Activated CD8-positive, alpha-beta memory T cell treated with anti-CD3 and anti-CD28 coated beads for 36 hours (primary cell): Measurements from ENCODE around the gene SUN1. TPM values are rescaled to one million over a fixed set of nuclear protein-coding genes. Genes with fewer than 3 reads are reported as not detected.

Experiments used
- CTCF ChIA-PET: fragments of 350-600 bp; sonication (Branson Sonifier 250); formaldehyde crosslinking; loops from one replicate; lab custom pipeline; 2021; ENCODE audit warnings: antibody characterized with exemption; lab: Charles Lee
- POLR2A ChIA-PET: fragments of 350-600 bp; sonication (Branson Sonifier 250); formaldehyde crosslinking; loops from one replicate; lab custom pipeline; 2021; ENCODE audit warnings: antibody characterized with exemption; lab: Charles Lee
- total RNA-seq, 2 experiments: library from RNA; stranded (reverse); gene quantifications; one replicate each; pipeline ENCODE4 v1.2.3, GENCODE V29; 2021

The SUN1 gene
- total RNA-seq, 2 experiments from 2014 or later = 53.4 to 56.8 TPM

GRCh38 chr7:828793-829561, 3.3 kb upstream of the SUN1 start:
- ChIA-PET CTCF (interaction anchor here (1.6 kb wide), 1 partner anchor 12 kb away, joined by 3 read pairs; no protein-coding TSS in a partner anchor), POLR2A (no interaction called here)

- CTCF ChIA-PET = interaction anchor here (0.6 to 1.6 kb wide), 2 partner anchors 13 to 144 kb away, joined by 3 to 4 read pairs; no protein-coding TSS in a partner anchor
Measured at GRCh38 chr7:830069-830468, 2.2 kb upstream of the SUN1 start.

DNA sequence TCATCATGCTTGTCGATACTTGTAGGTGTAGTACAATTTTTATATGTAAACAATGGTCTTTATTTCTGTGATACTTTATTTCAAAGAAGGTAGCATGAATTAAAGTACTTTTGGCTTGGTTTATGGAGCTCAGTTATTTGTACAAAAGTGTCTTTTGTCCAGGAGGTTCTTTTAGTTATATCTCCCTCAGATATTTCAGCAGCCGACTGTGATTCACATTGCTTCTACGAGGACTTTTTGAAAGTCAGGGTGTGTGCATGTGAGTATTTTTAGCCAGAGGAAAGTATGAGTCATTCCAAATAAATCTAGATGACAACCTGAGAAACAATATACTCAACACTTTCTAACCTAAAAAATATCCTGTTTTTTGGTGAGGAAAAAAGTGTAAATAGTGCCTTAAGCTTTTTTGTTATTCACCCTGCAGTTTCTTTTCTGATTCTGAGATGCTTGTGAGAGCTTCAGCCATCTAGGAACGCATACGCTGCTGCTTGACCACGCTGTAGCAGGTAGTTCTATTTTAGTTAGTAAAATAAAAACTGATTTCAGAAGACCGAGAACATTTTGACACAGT, 595 bp upstream of the SUN1 start:
- CTCF ChIA-PET = interaction anchor here (0.8 to 1.4 kb wide), 6 partner anchors 13 to 212 kb away, joined by 3 to 7 read pairs (median 4); no protein-coding TSS in a partner anchor
- POLR2A ChIA-PET = interaction anchor here (0.8 to 1.7 kb wide), 4 partner anchors 14 to 92 kb away, joined by 3 to 8 read pairs (median 4); no protein-coding TSS in a partner anchor

More at GRCh38 chr7:830069-830468, 2.2 kb upstream of the SUN1 start:
- POLR2A ChIA-PET = no interaction called here

GRCh38 chr7:832968-833424, 720 bp downstream of the SUN1 start:
- ChIA-PET POLR2A (interaction anchor here (0.7 kb wide), 1 partner anchor 247 kb away, joined by 3 read pairs; no protein-coding TSS in a partner anchor), CTCF (interaction anchor here (0.6 to 2.2 kb wide), 3 partner anchors 40 to 64 kb away, joined by 3 to 8 read pairs (median 4); no protein-coding TSS in a partner anchor)

GRCh38 chr7:833601-834258, 1.5 kb downstream of the SUN1 start:
- ChIA-PET CTCF (interaction anchor here (2.2 kb wide), 1 partner anchor 39 kb away, joined by 8 read pairs; no protein-coding TSS in a partner anchor), POLR2A (no interaction called here)

DNA sequence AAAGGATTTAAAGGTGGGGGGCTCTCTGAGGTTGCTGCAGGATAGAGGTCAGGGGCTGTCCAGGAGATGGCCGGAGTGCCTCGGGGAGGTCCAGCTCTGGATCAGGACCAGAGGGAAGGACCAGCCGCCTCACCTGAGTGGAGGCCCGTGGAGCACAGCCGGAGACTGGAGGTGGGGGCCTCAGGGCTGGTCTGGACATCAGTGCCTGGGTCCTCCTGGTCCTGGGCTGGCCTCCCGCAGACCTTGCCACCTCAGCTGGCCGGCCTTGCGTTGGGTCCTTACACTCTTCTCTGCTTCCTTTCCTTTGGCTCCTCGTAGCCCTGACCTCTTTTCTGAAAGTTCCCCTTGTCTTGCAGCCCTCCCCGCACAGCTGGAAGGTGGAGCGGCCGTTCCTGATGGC, 2.0 kb downstream of the SUN1 start:
- CTCF ChIA-PET = interaction anchor here (2.2 kb wide), 1 partner anchor 39 kb away, joined by 8 read pairs; no protein-coding TSS in a partner anchor
- POLR2A ChIA-PET = no interaction called here

DNA sequence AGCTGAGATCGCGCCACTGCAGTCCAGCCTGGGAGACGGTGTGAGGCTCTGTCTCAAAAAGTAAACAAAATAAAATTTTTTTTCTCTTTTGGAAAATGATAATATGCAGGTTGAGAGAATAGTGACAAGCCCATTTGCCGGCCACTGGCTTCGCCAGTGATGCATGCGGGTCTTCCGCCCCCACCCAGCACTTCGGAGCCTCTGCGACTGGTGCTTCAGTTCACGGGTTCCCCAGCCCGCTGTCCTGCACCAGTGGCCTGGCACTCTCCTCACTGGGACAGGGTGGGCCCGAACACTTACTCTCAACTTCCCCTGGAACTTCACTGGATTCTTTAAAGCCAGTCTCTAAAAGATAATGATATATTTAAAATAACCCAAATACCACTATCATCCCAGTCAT, 2.7 kb downstream of the SUN1 start:
- ChIA-PET POLR2A (no interaction called here), CTCF (interaction anchor here (0.6 to 2.2 kb wide), 2 partner anchors 38 to 229 kb away, joined by 3 to 8 read pairs; no protein-coding TSS in a partner anchor)

DNA sequence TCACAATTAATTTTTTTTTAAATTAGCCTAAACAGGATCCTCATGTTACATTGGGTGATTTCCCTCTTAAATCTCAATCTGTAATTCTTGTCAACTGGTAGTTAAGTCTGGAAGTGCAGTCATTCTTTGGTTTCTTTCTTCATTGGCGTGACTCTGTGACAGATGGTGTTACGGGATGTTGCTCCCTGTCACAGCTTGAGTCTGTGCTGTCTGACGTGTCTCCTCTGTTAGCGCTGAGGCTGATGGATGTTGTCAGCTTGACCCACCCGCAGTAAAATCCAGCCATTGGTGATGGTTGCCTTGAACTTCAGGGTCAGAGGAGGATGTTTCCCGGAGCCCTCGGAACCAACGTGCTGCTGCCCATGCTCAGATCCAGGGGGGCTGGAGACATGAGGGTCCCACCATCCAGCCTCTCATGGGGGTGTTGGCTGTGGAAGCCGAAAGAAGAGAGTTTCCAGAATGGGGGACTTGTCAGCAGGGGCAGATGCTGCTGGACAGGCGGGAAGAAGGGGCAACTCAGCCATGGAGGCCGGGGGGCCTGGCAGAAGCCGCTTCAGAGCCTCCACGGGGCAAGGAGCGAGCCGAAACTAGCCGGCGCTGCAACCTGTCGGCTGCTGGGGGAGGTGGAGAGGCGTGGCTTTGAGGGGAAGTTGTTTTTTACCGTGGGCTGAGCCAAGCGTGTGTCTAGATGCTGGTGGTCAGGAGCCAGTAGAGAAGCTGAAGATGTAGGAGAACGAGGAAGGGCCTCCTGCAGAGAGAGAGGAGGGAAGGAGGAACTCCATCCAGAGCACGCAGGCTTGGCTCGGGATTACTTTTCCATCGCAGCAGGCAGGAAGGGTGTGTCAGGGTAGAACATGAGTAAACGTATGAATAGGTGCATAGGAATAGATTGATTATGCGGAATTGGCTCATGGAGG, 3.5 kb downstream of the SUN1 start:
- CTCF ChIA-PET = interaction anchor here (0.5 to 0.9 kb wide), 2 partner anchors 38 to 512 kb away, joined by 3 to 5 read pairs; no protein-coding TSS in a partner anchor
- POLR2A ChIA-PET = no interaction called here

DNA sequence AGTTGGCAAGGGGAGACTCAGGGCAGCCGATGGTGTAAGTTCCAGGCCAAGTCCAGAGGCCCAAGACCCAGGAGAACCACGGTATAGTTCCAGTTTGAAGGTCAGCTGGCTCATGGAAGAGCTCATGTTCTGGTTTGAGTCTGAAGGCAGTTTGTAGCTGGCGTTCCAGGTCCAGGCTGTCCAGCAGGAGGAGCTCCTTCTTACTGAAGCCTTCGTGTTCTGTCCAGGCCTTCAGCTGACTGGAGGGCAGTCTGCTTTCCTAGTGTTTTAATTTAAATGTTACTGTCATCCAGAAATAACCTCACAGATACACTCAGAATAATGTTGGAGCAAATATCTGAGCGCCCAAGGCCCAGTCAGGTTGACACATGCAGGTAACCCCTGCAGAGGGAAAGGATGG, 4.2 kb downstream of the SUN1 start:
- CTCF ChIA-PET = interaction anchor here (0.5 to 0.9 kb wide), 2 partner anchors 37 to 513 kb away, joined by 3 to 5 read pairs; no protein-coding TSS in a partner anchor
- POLR2A ChIA-PET = no interaction called here

GRCh38 chr7:837001-837400, 4.7 kb downstream of the SUN1 start:
- CTCF ChIA-PET = interaction anchor here (0.9 kb wide), 1 partner anchor 37 kb away, joined by 5 read pairs; no protein-coding TSS in a partner anchor
- POLR2A ChIA-PET = no interaction called here

- CTCF ChIA-PET = interaction anchor here (0.7 kb wide), 3 partner anchors 13 to 554 kb away, joined by 3 to 4 read pairs (median 4); no protein-coding TSS in a partner anchor
Measured at GRCh38 chr7:840001-840600, 7.8 kb downstream of the SUN1 start.

GRCh38 chr7:841943-842342, 9.7 kb downstream of the SUN1 start:
- ChIA-PET CTCF (interaction anchor here (1.2 kb wide), 1 partner anchor 31 kb away, joined by 5 read pairs; no protein-coding TSS in a partner anchor), POLR2A (no interaction called here)

More at GRCh38 chr7:840001-840600, 7.8 kb downstream of the SUN1 start:
- POLR2A ChIA-PET = no interaction called here

DNA sequence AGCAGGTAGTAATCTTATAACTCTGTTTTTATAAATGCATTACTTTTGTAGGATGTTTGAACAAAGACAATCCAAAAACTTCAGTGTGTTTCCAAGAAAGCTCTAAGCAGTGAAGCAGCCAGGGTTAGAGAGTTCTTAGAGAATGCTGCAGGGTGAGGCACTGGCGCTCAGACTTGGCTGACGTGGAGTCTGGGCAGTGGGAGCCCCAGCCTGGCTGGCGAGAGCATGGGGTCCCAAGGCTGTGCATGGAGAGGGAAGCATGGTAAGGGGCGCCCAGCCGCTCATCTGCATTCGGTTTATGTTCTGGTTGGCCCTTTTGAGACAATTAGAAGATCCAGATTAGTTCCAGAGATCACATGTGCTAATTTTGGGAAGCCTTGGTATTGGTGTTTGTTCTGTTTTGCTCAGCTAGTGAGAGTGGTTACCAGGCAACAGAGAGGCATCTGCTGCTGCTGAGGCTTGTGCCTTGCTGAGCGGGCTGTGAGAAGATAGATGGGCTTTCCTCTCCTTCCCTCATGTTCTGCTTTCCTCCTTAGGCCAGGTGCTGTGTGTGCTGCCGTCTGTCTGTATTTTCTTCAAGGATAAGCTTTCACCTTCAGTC, 10.3 kb downstream of the SUN1 start:
- ChIA-PET CTCF (interaction anchor here (0.6 to 1.2 kb wide), 2 partner anchors 31 to 132 kb away, joined by 3 to 5 read pairs; no protein-coding TSS in a partner anchor), POLR2A (no interaction called here)

GRCh38 chr7:843230-843629, 11.0 kb downstream of the SUN1 start:
- CTCF ChIA-PET = interaction anchor here (0.6 to 1.2 kb wide), 2 partner anchors 30 to 131 kb away, joined by 3 to 5 read pairs; no protein-coding TSS in a partner anchor
- POLR2A ChIA-PET = no interaction called here

- ChIA-PET POLR2A (no interaction called here), CTCF (interaction anchor here (0.9 kb wide), 1 partner anchor 13 kb away, joined by 3 read pairs; no protein-coding TSS in a partner anchor)
Measured at GRCh38 chr7:844043-844442, 11.8 kb downstream of the SUN1 start.

- POLR2A ChIA-PET = no interaction called here
- CTCF ChIA-PET = interaction anchor here (0.9 kb wide), 1 partner anchor 13 kb away, joined by 3 read pairs; no protein-coding TSS in a partner anchor
Measured at GRCh38 chr7:844514-844913, 12.2 kb downstream of the SUN1 start.

- POLR2A ChIA-PET = no interaction called here
Measured at GRCh38 chr7:845091-845490, 12.8 kb downstream of the SUN1 start.

More at GRCh38 chr7:845091-845490, 12.8 kb downstream of the SUN1 start:
- CTCF ChIA-PET = interaction anchor here (0.9 kb wide), 1 partner anchor 14 kb away, joined by 3 read pairs; no protein-coding TSS in a partner anchor
